Kidney epithelial cell (primary cell): ENCODE data around the gene SHANK1. TPM values are rescaled to one million over a fixed set of nuclear protein-coding genes. Genes with fewer than 3 reads are reported as not detected.

Source experiments
- DNase-seq: peaks from one replicate; pipeline ENCODE4 v3.0.0-alpha.2; 2010; ENCODE audit warnings: low read depth
- H3K27me3 ChIP-seq: 2 replicates; pipeline ENCODE4 v1.6.0; 2011; ENCODE audit warnings: low read length; ENCODE audit not compliant: control insufficient read depth, insufficient read depth
- H3K36me3 ChIP-seq: 2 replicates; pipeline ENCODE4 v1.5.1; 2011; ENCODE audit warnings: low read length; ENCODE audit not compliant: control insufficient read depth, insufficient read depth
- H3K4me3 ChIP-seq: 2 replicates; pipeline ENCODE4 v1.5.1; 2011; ENCODE audit warnings: low read depth, mild to moderate bottlenecking, control low read depth, low read length
- total RNA-seq: library from RNA; depleted of rRNA; stranded (reverse); fragments of >200 nt; gene quantifications from 2 replicates; pipeline ENCODE4 v1.2.3, GENCODE V29; 2015
- TF ChIP-seq, protein P1 (sequence below): IDR thresholded peaks from 2 replicates; pipeline ENCODE4 v1.5.1; 2011; ENCODE audit warnings: mild to moderate bottlenecking, moderate library complexity, low read length, control low read depth, inconsistent platforms; ENCODE audit not compliant: insufficient read depth, poor library complexity, severe bottlenecking

The SHANK1 gene
- total RNA-seq, 1 donor from 2014 or later: 1.6 TPM

DNA sequence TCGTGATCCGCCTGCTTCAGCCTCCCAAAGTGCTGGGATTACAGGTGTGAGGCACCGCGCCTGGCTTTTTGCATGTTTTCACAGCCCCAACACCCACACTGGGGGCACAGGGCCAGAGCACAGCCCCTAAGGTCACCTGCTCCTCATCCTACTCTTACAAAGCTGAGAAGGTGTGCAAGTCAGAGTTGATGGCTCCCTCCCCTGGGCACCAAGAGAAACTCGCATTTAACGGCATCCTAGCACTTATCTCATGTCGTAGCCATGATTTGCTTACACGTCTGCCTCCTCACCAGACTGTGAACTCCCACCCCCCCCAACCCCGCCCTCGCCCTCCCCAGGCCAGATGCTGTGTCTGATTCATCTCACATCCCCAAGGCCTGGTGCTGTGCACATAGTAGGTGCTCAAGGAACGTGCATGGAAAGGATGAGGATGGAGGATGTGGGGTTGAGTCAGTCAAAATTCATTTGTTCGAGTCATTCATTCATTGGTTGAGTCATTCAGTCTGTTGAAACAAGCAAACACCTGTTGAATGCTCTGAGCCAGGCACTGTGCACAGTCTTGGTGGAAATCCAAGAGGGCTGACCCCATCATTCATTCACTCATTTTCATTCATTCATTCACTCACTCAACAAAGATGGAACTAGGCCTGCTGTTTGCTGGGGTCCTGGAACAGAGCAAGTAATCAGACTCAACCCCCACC, 11.3 kb downstream of the SHANK1 start:
- DNase-seq: no peak
- H3K4me3 ChIP-seq: no peak overlapping the region
- TF ChIP-seq, protein P1, sequence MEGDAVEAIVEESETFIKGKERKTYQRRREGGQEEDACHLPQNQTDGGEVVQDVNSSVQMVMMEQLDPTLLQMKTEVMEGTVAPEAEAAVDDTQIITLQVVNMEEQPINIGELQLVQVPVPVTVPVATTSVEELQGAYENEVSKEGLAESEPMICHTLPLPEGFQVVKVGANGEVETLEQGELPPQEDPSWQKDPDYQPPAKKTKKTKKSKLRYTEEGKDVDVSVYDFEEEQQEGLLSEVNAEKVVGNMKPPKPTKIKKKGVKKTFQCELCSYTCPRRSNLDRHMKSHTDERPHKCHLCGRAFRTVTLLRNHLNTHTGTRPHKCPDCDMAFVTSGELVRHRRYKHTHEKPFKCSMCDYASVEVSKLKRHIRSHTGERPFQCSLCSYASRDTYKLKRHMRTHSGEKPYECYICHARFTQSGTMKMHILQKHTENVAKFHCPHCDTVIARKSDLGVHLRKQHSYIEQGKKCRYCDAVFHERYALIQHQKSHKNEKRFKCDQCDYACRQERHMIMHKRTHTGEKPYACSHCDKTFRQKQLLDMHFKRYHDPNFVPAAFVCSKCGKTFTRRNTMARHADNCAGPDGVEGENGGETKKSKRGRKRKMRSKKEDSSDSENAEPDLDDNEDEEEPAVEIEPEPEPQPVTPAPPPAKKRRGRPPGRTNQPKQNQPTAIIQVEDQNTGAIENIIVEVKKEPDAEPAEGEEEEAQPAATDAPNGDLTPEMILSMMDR: no peak
- H3K27me3 ChIP-seq: no peaks in the 10 kb centered on the region
- no peaks in the 10 kb centered on the region for H3K36me3 ChIP-seq

DNA sequence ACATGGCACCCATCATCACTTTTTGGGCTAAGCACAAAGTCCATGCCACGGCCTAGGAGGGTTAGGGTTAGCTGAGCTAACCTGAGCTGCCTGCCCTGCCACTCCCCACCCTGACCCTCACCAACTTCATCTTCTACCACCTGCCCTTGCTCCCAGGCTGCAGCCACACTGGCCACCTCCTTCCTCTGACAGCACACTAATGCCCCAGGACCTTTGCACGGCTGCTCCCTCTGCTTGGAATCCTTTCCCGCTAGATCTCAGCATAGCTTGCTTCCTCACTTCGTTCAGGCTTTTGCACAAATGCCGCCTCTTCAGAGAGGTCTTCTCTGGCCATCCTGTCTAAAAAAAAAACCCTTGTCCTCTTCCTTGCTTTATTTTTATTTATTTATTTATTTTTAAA, 13.2 kb downstream of the SHANK1 start:
- DNase-seq: no peak
- TF ChIP-seq, protein P1: no peak
- no peak overlapping the region for H3K4me3 ChIP-seq
- no peaks in the 10 kb centered on the region for H3K36me3 ChIP-seq
- H3K27me3 ChIP-seq: no peaks in the 10 kb centered on the region

DNA sequence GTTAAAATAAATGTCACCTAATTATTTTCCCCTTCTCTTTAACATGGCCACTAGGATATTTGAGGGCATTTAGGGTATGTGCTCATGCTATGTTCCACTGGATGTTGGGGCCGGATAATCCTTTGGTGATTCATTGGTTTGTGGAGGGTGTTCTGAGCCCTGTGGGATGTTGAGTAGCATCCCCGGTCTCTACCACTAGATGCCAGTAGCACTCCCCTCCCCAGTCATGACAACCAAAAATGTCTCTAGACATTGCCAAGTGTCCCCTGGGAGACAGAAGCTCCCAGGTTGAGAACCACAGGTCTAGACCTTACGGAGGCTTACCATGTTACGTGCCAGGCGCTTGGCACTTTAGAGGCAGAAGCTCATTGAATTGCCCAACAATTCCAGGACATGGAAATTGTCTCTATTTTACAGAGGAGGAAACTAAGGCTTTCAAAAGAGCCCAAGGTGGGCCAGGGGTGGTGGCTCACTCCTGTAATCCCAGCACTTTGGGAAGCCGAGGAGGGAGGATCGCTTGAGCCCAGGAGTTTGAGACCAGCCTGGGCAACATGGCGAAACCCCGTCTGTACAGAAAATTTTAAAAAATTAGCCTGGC, 14.1 kb downstream of the SHANK1 start:
- Histone ChIP-seq H3K4me3 (no peak overlapping the region), H3K27me3 (no peaks in the 10 kb centered on the region), H3K36me3 (no peaks in the 10 kb centered on the region)
- TF ChIP-seq, protein P1: peak; percentile 83
- DNase-seq: peak; percentile 18

DNA sequence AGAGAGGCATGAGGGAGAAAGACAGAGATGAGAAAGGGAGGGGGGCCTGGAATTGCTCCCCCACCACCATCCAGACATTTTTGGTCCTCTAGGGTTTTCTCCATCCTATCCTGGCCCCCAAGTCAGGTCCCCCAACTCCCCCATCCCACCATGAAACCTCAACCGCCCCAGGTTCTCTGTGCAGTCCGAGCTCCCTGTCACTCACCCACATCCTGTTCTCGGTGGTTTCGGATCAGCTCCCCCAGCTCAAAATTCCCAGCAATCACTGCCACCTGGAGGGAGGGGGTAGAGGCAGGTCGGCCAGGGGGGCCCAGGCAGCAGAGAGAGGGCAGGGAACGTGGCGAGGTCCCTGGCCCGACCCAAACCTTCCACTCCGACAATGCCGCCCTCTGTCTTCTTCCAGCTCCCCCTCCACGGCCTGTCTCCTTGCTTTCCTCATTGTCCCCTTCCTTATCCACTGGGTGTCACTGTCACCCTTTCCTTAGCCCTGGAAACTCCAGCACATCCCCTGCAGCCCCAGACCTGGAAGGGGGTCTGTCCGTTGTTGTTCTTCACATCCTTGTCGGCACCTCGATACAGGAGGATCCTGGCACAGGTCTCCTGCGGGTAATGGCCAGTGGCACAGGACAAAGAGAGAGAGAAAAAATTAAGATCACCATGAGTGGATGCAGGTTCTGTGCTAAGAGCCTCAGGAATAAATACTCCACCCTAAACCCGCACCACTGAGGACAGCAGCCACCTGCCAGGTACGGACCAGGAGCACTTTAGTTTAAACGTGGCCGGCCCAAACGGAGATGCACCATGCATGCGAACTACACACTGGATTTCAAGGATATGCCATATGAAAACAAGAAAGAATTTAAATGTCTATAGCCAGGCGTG, 15.4 kb downstream of the SHANK1 start:
- TF ChIP-seq, protein P1: peak; percentile 37
- no peak overlapping the region for H3K4me3 ChIP-seq
- H3K36me3 ChIP-seq: no peaks in the 10 kb centered on the region
- no peak for DNase-seq
- no peaks in the 10 kb centered on the region for H3K27me3 ChIP-seq

DNA sequence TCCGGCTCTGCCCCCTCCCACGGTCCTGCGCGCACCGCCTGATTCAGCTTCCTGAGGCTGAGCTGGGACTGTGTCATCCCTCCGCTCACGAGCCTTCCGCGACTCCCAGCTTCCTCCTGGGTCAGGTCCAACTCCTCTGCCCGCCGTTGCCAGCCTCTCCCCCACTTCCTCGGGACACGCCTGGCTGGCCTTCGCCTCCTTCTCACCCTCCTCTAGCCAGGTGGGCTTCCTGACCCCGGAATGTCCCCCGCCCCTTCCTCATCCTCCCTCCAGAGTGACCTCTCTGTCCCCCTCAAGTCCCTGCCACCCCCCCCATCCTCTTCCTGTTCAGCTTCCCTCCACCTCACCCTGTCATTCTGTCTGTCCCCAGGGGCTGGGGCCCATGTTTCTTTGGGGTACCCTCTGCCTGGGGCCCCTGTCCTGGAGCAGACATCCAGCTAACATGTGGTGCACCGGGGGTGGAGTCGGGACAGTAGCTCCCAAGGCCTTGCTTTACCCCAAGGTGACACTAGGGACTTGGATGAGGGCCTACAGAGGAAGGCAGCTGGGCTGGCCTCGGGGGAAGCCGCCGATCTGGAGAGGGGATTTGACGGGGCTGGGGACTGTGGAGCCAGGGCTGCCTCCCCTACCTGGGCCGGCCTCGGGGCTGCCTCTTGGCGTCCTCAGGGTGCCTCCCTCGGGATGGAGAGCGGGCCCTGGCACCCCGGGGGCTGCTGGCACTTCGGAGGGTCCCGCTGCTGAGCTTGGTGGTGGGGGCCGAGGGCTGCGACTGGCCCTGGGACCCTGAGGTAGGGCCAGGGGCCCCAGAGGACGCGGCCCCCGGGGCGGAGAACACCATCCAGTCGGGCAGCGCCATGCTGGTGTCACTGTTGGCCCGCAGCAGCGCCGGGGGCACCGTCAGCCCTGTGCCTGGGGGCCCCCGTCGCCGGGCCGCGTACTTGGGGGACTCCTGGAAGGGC, 16.5 kb downstream of the SHANK1 start:
- Histone ChIP-seq H3K27me3 (no peaks in the 10 kb centered on the region), H3K36me3 (no peaks in the 10 kb centered on the region), H3K4me3 (peak overlapping the region; percentile 36)
- TF ChIP-seq, protein P1: no peak
- peak; percentile 18 for DNase-seq
